Osteoblast (primary cell): ENCODE data around the gene PARD3. TPM values are rescaled to one million over a fixed set of nuclear protein-coding genes. Genes with fewer than 3 reads are reported as not detected.

Experiments used
- DNase-seq: peaks from one replicate; pipeline ENCODE4 v3.0.0; 2011; ENCODE audit warnings: low spot score, mixed read lengths; ENCODE audit not compliant: insufficient read length; ENCODE audit errors: missing footprints
- H2AFZ ChIP-seq: 2 replicates; pipeline ENCODE4 v1.6.0; 2011; ENCODE audit warnings: mild to moderate bottlenecking, low read length
- H3K27ac ChIP-seq: 2 replicates; pipeline ENCODE4 v1.5.1; 2011; ENCODE audit warnings: mild to moderate bottlenecking, low read depth, low read length, moderate library complexity
- H3K27me3 ChIP-seq: 2 replicates; pipeline ENCODE4 v1.6.0; 2012; ENCODE audit warnings: mild to moderate bottlenecking, control low read depth, inconsistent platforms, low read length, moderate library complexity; ENCODE audit not compliant: insufficient read depth
- H3K36me3 ChIP-seq: 2 replicates; pipeline ENCODE4 v1.5.1; 2011; ENCODE audit warnings: mild to moderate bottlenecking, low read length, control low read depth, moderate library complexity; ENCODE audit not compliant: insufficient read depth
- H3K4me1 ChIP-seq: 2 replicates; pipeline ENCODE4 v1.5.1; 2011; ENCODE audit warnings: mild to moderate bottlenecking, low read length, control low read depth, moderate library complexity; ENCODE audit not compliant: insufficient read depth
- H3K4me2 ChIP-seq: 2 replicates; pipeline ENCODE4 v1.6.0; 2011; ENCODE audit warnings: mild to moderate bottlenecking, low read length; ENCODE audit not compliant: insufficient read depth
- H3K4me3 ChIP-seq: fragments of 200-600 bp; sonication (generic); 3 replicates; pipeline ENCODE4 v1.5.1; 2012; ENCODE audit warnings: mild to moderate bottlenecking, low read length, inconsistent platforms; ENCODE audit not compliant: insufficient read depth
- H3K79me2 ChIP-seq: 2 replicates; pipeline ENCODE4 v1.6.0; 2012; ENCODE audit warnings: mild to moderate bottlenecking, low read length, control low read depth, inconsistent platforms; ENCODE audit not compliant: insufficient read depth
- H3K9me3 ChIP-seq: 2 replicates; pipeline ENCODE4 v1.5.1; 2011; ENCODE audit warnings: low read depth, low read length, control low read depth
- H4K20me1 ChIP-seq: 2 replicates; pipeline ENCODE4 v1.6.0; 2012; ENCODE audit warnings: mild to moderate bottlenecking, low read length, control low read depth; ENCODE audit not compliant: insufficient read depth
- total RNA-seq: library from RNA; depleted of rRNA; stranded (reverse); fragments of >200 nt; gene quantifications from 2 replicates; pipeline ENCODE4 v1.2.3, GENCODE V29; 2012
- TF ChIP-seq, protein P1 (sequence below): IDR thresholded peaks from 2 replicates; pipeline ENCODE4 v1.5.1; 2011; ENCODE audit warnings: mild to moderate bottlenecking, low read depth, low read length, moderate library complexity; ENCODE audit errors: extremely low read depth

Gene PARD3
- total RNA-seq, 1 donor, result 71.7 TPM

DNA sequence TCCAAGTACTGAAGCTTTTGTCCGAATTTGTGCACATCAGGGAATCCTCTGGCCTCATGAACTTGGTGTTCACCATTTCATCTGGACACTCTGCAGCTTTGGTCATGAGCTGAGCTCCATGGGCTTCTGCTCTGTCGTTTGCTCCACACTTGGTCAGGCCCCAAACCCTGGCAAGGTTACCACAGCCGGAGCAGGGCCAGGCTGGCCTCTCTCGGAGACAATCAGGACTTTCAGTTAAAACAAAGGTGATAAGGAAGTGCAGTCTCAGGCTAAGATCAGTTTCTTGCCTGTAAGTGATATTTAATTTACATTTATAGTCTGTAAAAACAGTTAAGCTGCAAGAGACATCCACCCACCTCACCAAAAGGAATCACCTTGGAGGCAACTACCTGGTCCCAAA is 558.9 kb downstream of the PARD3 start:
- Histone ChIP-seq H3K27ac (no peak overlapping the region), H2AFZ (no peak overlapping the region), H3K4me3 (no peak overlapping the region)

DNA sequence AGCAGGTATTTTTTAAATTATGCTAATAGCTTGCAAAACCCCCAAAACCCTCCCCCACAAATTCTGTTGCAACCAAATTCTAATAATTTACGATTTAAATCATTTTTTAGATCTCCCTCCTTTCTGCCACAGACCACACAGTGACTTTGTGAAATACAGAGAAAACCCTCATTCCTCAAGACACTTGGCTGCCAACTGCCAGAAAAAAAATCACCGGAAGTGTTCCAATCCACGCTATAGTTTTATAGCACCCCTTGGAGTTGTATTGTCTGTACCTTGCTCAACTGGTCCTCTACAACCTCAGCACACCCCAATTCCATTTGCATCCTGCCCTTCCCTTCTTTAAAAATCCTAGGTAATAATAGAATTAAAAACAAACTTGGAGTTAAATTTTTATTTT is 560.1 kb downstream of the PARD3 start:
- Histone ChIP-seq H3K27ac (no peak overlapping the region), H3K9me3 (no peaks in the 10 kb centered on the region), H4K20me1 (no peaks in the 10 kb centered on the region), H3K4me3 (no peak overlapping the region), H3K27me3 (no peaks in the 10 kb centered on the region), H3K79me2 (no peaks in the 10 kb centered on the region), H3K36me3 (no peaks in the 10 kb centered on the region), H3K4me2 (no peak overlapping the region), H3K4me1 (no peaks in the 10 kb centered on the region), H2AFZ (no peak overlapping the region)
- TF ChIP-seq, protein P1, sequence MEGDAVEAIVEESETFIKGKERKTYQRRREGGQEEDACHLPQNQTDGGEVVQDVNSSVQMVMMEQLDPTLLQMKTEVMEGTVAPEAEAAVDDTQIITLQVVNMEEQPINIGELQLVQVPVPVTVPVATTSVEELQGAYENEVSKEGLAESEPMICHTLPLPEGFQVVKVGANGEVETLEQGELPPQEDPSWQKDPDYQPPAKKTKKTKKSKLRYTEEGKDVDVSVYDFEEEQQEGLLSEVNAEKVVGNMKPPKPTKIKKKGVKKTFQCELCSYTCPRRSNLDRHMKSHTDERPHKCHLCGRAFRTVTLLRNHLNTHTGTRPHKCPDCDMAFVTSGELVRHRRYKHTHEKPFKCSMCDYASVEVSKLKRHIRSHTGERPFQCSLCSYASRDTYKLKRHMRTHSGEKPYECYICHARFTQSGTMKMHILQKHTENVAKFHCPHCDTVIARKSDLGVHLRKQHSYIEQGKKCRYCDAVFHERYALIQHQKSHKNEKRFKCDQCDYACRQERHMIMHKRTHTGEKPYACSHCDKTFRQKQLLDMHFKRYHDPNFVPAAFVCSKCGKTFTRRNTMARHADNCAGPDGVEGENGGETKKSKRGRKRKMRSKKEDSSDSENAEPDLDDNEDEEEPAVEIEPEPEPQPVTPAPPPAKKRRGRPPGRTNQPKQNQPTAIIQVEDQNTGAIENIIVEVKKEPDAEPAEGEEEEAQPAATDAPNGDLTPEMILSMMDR, result no peak
- no peak for DNase-seq

More for the DNA sequence above, 558.9 kb downstream of the PARD3 start:
- TF ChIP-seq, protein P1, result no peak
- no peaks in the 10 kb centered on the region for H3K9me3 ChIP-seq
- no peaks in the 10 kb centered on the region for H3K4me1 ChIP-seq
- H3K79me2 ChIP-seq, result no peaks in the 10 kb centered on the region
- no peaks in the 10 kb centered on the region for H3K27me3 ChIP-seq
- no peak overlapping the region for H3K4me2 ChIP-seq
- DNase-seq, result no peak
- H4K20me1 ChIP-seq, result no peaks in the 10 kb centered on the region
- no peaks in the 10 kb centered on the region for H3K36me3 ChIP-seq

DNA sequence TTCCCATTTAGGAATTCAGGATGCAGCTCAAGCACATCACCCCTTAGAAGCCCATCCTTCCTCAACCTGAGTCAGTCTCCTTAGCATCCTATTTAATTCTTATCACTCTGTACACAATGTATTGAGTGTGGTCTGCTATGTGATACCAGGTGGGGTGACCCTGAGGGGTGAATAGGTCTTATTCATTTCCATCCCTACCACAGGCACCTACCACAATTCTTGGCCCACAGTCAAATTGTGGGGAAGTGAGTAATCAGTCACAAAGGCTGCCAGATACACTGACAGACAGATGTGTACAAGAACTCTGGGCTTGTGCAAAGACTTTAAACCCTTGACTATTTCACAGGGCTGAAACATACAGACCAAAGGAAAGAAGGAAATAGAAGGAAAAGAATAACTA is 560.5 kb downstream of the PARD3 start:
- no peaks in the 10 kb centered on the region for H3K4me1 ChIP-seq
- no peaks in the 10 kb centered on the region for H4K20me1 ChIP-seq
- no peaks in the 10 kb centered on the region for H3K79me2 ChIP-seq
- no peak overlapping the region for H3K4me3 ChIP-seq
- H2AFZ ChIP-seq, result no peak overlapping the region
- TF ChIP-seq, protein P1, result no peak
- no peak for DNase-seq
- no peaks in the 10 kb centered on the region for H3K9me3 ChIP-seq
- no peak overlapping the region for H3K27ac ChIP-seq
- H3K4me2 ChIP-seq, result no peak overlapping the region
- H3K36me3 ChIP-seq, result no peaks in the 10 kb centered on the region
- H3K27me3 ChIP-seq, result no peaks in the 10 kb centered on the region

DNA sequence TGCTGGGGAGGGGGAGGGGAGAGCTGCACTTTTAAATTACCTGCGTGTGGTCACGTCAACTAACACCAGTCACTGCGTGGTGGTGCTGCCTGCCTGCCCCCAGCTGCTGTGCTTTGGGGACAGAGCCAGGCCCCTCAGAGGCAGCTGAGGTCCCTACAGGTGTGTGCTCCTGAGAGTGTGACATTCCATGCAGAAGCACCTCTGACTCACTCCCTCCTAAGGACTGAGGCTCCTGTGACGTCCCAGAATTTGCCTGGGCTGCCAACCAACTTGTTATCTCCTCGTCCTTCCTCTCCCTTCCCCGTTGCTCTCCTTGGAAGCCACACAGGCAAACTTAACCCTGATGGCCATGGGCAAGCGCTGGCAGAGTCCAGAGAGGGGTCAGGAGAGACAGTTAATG is 563.0 kb downstream of the PARD3 start:
- Histone ChIP-seq H3K27ac (no peak overlapping the region), H3K4me1 (no peaks in the 10 kb centered on the region), H3K4me2 (no peak overlapping the region), H2AFZ (no peak overlapping the region), H3K36me3 (no peaks in the 10 kb centered on the region), H4K20me1 (no peaks in the 10 kb centered on the region), H3K27me3 (no peaks in the 10 kb centered on the region), H3K79me2 (no peaks in the 10 kb centered on the region), H3K4me3 (no peak overlapping the region), H3K9me3 (no peaks in the 10 kb centered on the region)
- TF ChIP-seq, protein P1, result no peak
- DNase-seq, result no peak
